HG02763 (cell line): Measurements from ENCODE around the gene C1QTNF1.

Experiments
- ATAC-seq: cut with Tn5 transposase; IDR thresholded peaks from one replicate; pipeline ENCODE4 v1.9.1; 2021; ENCODE audit warnings: mild to moderate bottlenecking, moderate library complexity; ENCODE audit not compliant: unreplicated experiment

The C1QTNF1 gene

GRCh38 chr17:79023886-79024771 lies at the start of gene C1QTNF1:
TSS of gene C1QTNF1 (plus strand) at chr17:79024169. CDS start at chr17:79043969, 19,800 bp downstream.
- ATAC-seq = no peak

GRCh38 chr17:78974635-78975591 lies 49.1 kb upstream of the C1QTNF1 start:
- ATAC-seq = no peak

- no peak for ATAC-seq
Observed at GRCh38 chr17:78976907-78977680, 46.9 kb upstream of the C1QTNF1 start.

- ATAC-seq = no peak
Observed at GRCh38 chr17:78977681-78977943, 46.4 kb upstream of the C1QTNF1 start.

GRCh38 chr17:78977997-78978973 lies 45.7 kb upstream of the C1QTNF1 start:
- ATAC-seq = no peak

GRCh38 chr17:78979780-78980623 lies 44.0 kb upstream of the C1QTNF1 start, which contains the start of gene LGALS3BP:
TSS of gene LGALS3BP (minus strand) at chr17:78979923. CDS start at chr17:78977191, 2,732 bp downstream.
- ATAC-seq = no peak

GRCh38 chr17:78980624-78980972 lies 43.4 kb upstream of the C1QTNF1 start:
- no peak for ATAC-seq

- no peak for ATAC-seq
Observed at GRCh38 chr17:78981010-78981888, 42.7 kb upstream of the C1QTNF1 start.

- no peak for ATAC-seq
Observed at GRCh38 chr17:78985395-78985794, 38.6 kb upstream of the C1QTNF1 start.

- ATAC-seq = no peak
Observed at GRCh38 chr17:78986048-78986648, 37.8 kb upstream of the C1QTNF1 start.

GRCh38 chr17:78986649-78987328 lies 37.2 kb upstream of the C1QTNF1 start:
- no peak for ATAC-seq

GRCh38 chr17:78988152-78988551 lies 35.8 kb upstream of the C1QTNF1 start:
- no peak for ATAC-seq

GRCh38 chr17:78990349-78991016 lies 33.5 kb upstream of the C1QTNF1 start:
- no peak for ATAC-seq

- no peak for ATAC-seq
Observed at GRCh38 chr17:78991017-78991738, 32.8 kb upstream of the C1QTNF1 start.

GRCh38 chr17:78991906-78992532 lies 31.9 kb upstream of the C1QTNF1 start:
- ATAC-seq = no peak
